H1 (cell line): ENCODE results near the gene NEO1.

Source experiments
- ATF3 ChIP-seq: IDR thresholded peaks from 2 replicates; pipeline ENCODE4 v1.6.1; 2011; ENCODE audit warnings: low read depth, mild to moderate bottlenecking, low read length; ENCODE audit not compliant: insufficient read depth
- BACH1 ChIP-seq: IDR thresholded peaks from 2 replicates; pipeline ENCODE4 v1.6.1; 2012; ENCODE audit warnings: low read length, improper control_type of control experiment
- POLR2A ChIP-seq, 2 experiments: IDR thresholded peaks; 1 replicate in 1 of 2; 2 replicates in 1 of 2; pipeline ENCODE4 v1.6.1; 2011; ENCODE audit warnings: low read depth in 2 of 2, low read length in 2 of 2, mild to moderate bottlenecking in 2 of 2; ENCODE audit errors: control extremely low read depth in 1 of 2
- SP2 ChIP-seq: IDR thresholded peaks from 2 replicates; pipeline ENCODE4 v1.6.1; 2012; ENCODE audit warnings: mild to moderate bottlenecking, low read length, inconsistent platforms
- TBP ChIP-seq: IDR thresholded peaks from 2 replicates; pipeline ENCODE4 v1.6.1; 2011; ENCODE audit warnings: low read depth, low read length, improper control_type of control experiment

GRCh38 chr15:73050561-73051295 is 1.5 kb upstream of the NEO1 start:
- TF ChIP-seq BACH1 (no peak), ATF3 (no peak), SP2 (no peak), POLR2A (IDR thresholded peaks at IDR 0.05; ENCODE audit: control extremely low read depth in 1 of 2, low read depth in 2 of 2, low read length in 2 of 2) (no peak), TBP (no peak)
